H1 (cell line): ENCODE results near the gene FA2H. TPM values are rescaled to one million over a fixed set of nuclear protein-coding genes. Genes with fewer than 3 reads are reported as not detected.

ENCODE experiments used
- CTCF ChIA-PET: fragments of 300-600 bp; sonication (Branson Sonifier 250); formaldehyde crosslinking; loops from one replicate; lab custom pipeline; 2021; ENCODE audit not compliant: partially characterized antibody; lab: Charles Lee
- POLR2A ChIA-PET: fragments of 300-600 bp; sonication (Branson Sonifier 250); formaldehyde crosslinking; loops from one replicate; lab custom pipeline; 2021; ENCODE audit warnings: inconsistent platforms; ENCODE audit not compliant: partially characterized antibody; lab: Charles Lee
- DNase-seq, 2 experiments: peaks; one replicate each; pipeline versions ENCODE4 v3.0.0 to v3.0.0-alpha.2; 2010 to 2022; ENCODE audit warnings: low spot score in 2 of 2, low read depth in 1 of 2, mixed read lengths in 1 of 2
- FAIRE-seq: peaks from 2 replicates; lab custom pipeline; 2011; peaks lifted over from hg19 to GRCh38; lab: Jason Lieb, UNC
- H2AFZ ChIP-seq: 2 replicates; pipeline ENCODE4 v1.8.1; 2012; ENCODE audit warnings: low read length, inconsistent platforms
- H2AK5ac ChIP-seq: 2 replicates; pipeline ENCODE4 v1.6.1; 2013; ENCODE audit warnings: low read depth, low read length
- H2BK120ac ChIP-seq: replicated peaks from 2 replicates; pipeline ENCODE3; 2013; ENCODE audit warnings: low read depth, low read length, inconsistent platforms
- H2BK12ac ChIP-seq: 2 replicates; pipeline ENCODE4 v1.6.1; 2013; ENCODE audit warnings: low read depth, low read length
- H2BK15ac ChIP-seq: 2 replicates; pipeline ENCODE4 v1.6.1; 2013; ENCODE audit warnings: low read length
- H2BK20ac ChIP-seq: 2 replicates; pipeline ENCODE4 v1.6.1; 2013; ENCODE audit warnings: low read length
- H2BK5ac ChIP-seq: 2 replicates; pipeline ENCODE4 v1.6.1; 2013; ENCODE audit warnings: low read depth, low read length
- H3K14ac ChIP-seq: 2 replicates; pipeline ENCODE4 v1.6.1; 2013; ENCODE audit warnings: inconsistent platforms; ENCODE audit not compliant: insufficient read length
- H3K18ac ChIP-seq: 2 replicates; pipeline ENCODE4 v1.6.1; 2013; ENCODE audit warnings: low read length; ENCODE audit errors: extremely low read depth
- H3K23ac ChIP-seq: 2 replicates; pipeline ENCODE4 v1.6.1; 2013; ENCODE audit warnings: inconsistent platforms; ENCODE audit not compliant: insufficient read length
- H3K23me2 ChIP-seq: 2 replicates; pipeline ENCODE4 v1.6.1; 2013; ENCODE audit warnings: low read depth, low read length
- H3K27ac ChIP-seq: 2 replicates; pipeline ENCODE4 v1.6.1; 2011; ENCODE audit warnings: low read depth, low read length, inconsistent platforms
- H3K27me3 ChIP-seq, 4 experiments: replicated peaks in 1 of 4; 1 replicate in 1 of 4; 2 replicates in 3 of 4; pipeline versions ENCODE4 v1.6.1 to v1.8.1; 2011 to 2013; ENCODE audit warnings: low read length in 3 of 4, mild to moderate bottlenecking in 3 of 4, inconsistent platforms in 2 of 4, mixed read lengths in 2 of 4, moderate library complexity in 1 of 4; ENCODE audit not compliant: control insufficient read depth in 3 of 4, insufficient read depth in 3 of 4; ENCODE audit errors: extremely low read depth in 1 of 4
- H3K36me3 ChIP-seq, 4 experiments: 2 replicates each; pipeline versions ENCODE4 v1.6.1 to v1.8.1; 2011 to 2013; ENCODE audit warnings: mild to moderate bottlenecking in 4 of 4, low read length in 3 of 4, moderate library complexity in 2 of 4, control low read depth in 1 of 4, inconsistent platforms in 1 of 4; ENCODE audit not compliant: insufficient read depth in 4 of 4, control insufficient read depth in 2 of 4
- H3K4ac ChIP-seq: replicated peaks from 2 replicates; pipeline ENCODE3; 2013; ENCODE audit warnings: low read length, low read depth, mixed read lengths, inconsistent platforms; ENCODE audit not compliant: insufficient read length
- H3K4me1 ChIP-seq, 4 experiments: replicated peaks in 1 of 4; 1 replicate in 1 of 4; 2 replicates in 3 of 4; pipeline versions ENCODE4 v1.6.1 to v1.8.1; 2011 to 2013; ENCODE audit warnings: low read length in 3 of 4, inconsistent platforms in 2 of 4, mixed read lengths in 1 of 4; ENCODE audit not compliant: insufficient read depth in 4 of 4, control insufficient read depth in 3 of 4
- H3K4me2 ChIP-seq, 2 experiments: 2 replicates each; pipeline versions ENCODE4 v1.6.1 to v1.8.1; 2011 to 2013; ENCODE audit warnings: low read depth in 2 of 2, low read length in 2 of 2, control low read depth in 1 of 2, inconsistent platforms in 1 of 2, mild to moderate bottlenecking in 1 of 2; ENCODE audit not compliant: insufficient read depth in 1 of 2
- H3K4me3 ChIP-seq, 4 experiments: fragments of 200-600, 300-600 bp in 1 of 4; sonication (generic), shearing (Covaris generic), sonication (Bioruptor Twin) in 1 of 4; 2 replicates each; pipeline versions ENCODE4 v1.5.1 to v1.8.1; 2011 to 2016; ENCODE audit warnings: low read length in 4 of 4, low read depth in 3 of 4, control low read depth in 2 of 4, inconsistent platforms in 2 of 4, mild to moderate bottlenecking in 2 of 4, mixed read lengths in 1 of 4, moderate library complexity in 1 of 4; ENCODE audit not compliant: insufficient read depth in 2 of 4; ENCODE audit errors: extremely low read depth in 1 of 4
- H3K56ac ChIP-seq: replicated peaks from 2 replicates; pipeline ENCODE3; 2013; ENCODE audit warnings: low read depth, mild to moderate bottlenecking, mixed read lengths, low read length, inconsistent platforms; ENCODE audit not compliant: insufficient read length
- H3K79me1 ChIP-seq: 2 replicates; pipeline ENCODE4 v1.6.1; 2013; ENCODE audit warnings: low read depth, low read length, control low read depth
- H3K79me2 ChIP-seq, 2 experiments: 2 replicates each; pipeline versions ENCODE4 v1.6.1 to v1.8.1; 2012 to 2013; ENCODE audit warnings: low read length in 2 of 2, mild to moderate bottlenecking in 2 of 2, inconsistent platforms in 1 of 2; ENCODE audit not compliant: insufficient read depth in 2 of 2, control insufficient read depth in 1 of 2
- H3K9ac ChIP-seq, 4 experiments: replicated peaks in 1 of 4; 1 replicate in 1 of 4; 2 replicates in 3 of 4; pipeline versions ENCODE4 v1.6.1 to v1.8.1; 2011 to 2013; ENCODE audit warnings: low read depth in 3 of 4, low read length in 3 of 4, control low read depth in 2 of 4, mild to moderate bottlenecking in 2 of 4, moderate library complexity in 2 of 4, inconsistent platforms in 1 of 4; ENCODE audit errors: extremely low read depth in 1 of 4
- H3K9me3 ChIP-seq, 2 experiments: 2 replicates each; pipeline versions ENCODE4 v1.6.1 to v1.8.1; 2012 to 2013; ENCODE audit warnings: mild to moderate bottlenecking in 2 of 2, moderate library complexity in 2 of 2, control low read depth in 1 of 2, inconsistent platforms in 1 of 2, low read depth in 1 of 2, low read length in 1 of 2, mixed read lengths in 1 of 2; ENCODE audit not compliant: insufficient read depth in 2 of 2
- H4K20me1 ChIP-seq, 2 experiments: replicated peaks in 1 of 2; 2 replicates each; pipeline versions ENCODE3 to v1.8.1; 2011 to 2013; ENCODE audit warnings: inconsistent platforms in 2 of 2, low read length in 2 of 2, mild to moderate bottlenecking in 1 of 2; ENCODE audit not compliant: insufficient read depth in 2 of 2, control insufficient read depth in 1 of 2
- H4K5ac ChIP-seq: 2 replicates; pipeline ENCODE4 v1.6.1; 2013; ENCODE audit warnings: low read length, low read depth, mixed read lengths, inconsistent platforms; ENCODE audit not compliant: insufficient read length
- H4K8ac ChIP-seq: 2 replicates; pipeline ENCODE4 v1.8.0; 2013; ENCODE audit warnings: mild to moderate bottlenecking, moderate library complexity, low read length, inconsistent platforms; ENCODE audit not compliant: insufficient read depth; ENCODE audit errors: extremely low read depth
- H4K91ac ChIP-seq: replicated peaks from 2 replicates; pipeline ENCODE3; 2013; ENCODE audit warnings: low read length, mixed read lengths, inconsistent platforms; ENCODE audit not compliant: insufficient read length
- CHD2 ChIP-seq: IDR thresholded peaks from 2 replicates; pipeline ENCODE4 v1.6.1; 2012; ENCODE audit warnings: low read length, improper control_type of control experiment
- KDM5A ChIP-seq: fragments of 200-600 bp; IDR thresholded peaks from 2 replicates; pipeline ENCODE4 v1.7.1; 2012; ENCODE audit warnings: mild to moderate bottlenecking, low read length, inconsistent platforms, mixed read lengths
- NANOG ChIP-seq: IDR thresholded peaks from 2 replicates; pipeline ENCODE4 v1.6.1; 2011; ENCODE audit warnings: low read length, low read depth, mild to moderate bottlenecking, inconsistent platforms; ENCODE audit not compliant: insufficient read depth, poor library complexity, severe bottlenecking
- POLR2AphosphoS5 ChIP-seq: IDR thresholded peaks from 2 replicates; pipeline ENCODE4 v1.6.1; 2011; ENCODE audit warnings: low read depth, low read length
- WGBS, 2 experiments: shearing (Covaris generic) in 1 of 2; methylation state at CpG; one replicate each; pipeline versions ENCODE4 v1.1.6 to v1.1.7; 2013 to 2015; ENCODE audit warnings: low lambda C conversion rate in 2 of 2, mixed read lengths in 2 of 2, inconsistent platforms in 1 of 2, low coverage in 1 of 2, missing lambda C conversion rate in 1 of 2; ENCODE audit not compliant: insufficient replicate concordance in 2 of 2, insufficient coverage in 1 of 2, insufficient read length in 1 of 2; ENCODE audit errors: extremely low coverage in 1 of 2, missing lambda C conversion rate in 1 of 2; 5-methylcytosine and 5-hydroxymethylcytosine counted together
- polyA plus RNA-seq, 7 experiments: library from polyadenylated mRNA; depleted of rRNA in 3 of 7; stranded (reverse) in 5 of 7; unstranded in 2 of 7; fragments of >200 nt in 5 of 7; fragments of 200-250 nt in 2 of 7; gene quantifications; 1 replicate in 5 of 7; 2 replicates in 1 of 7; 4 replicates in 1 of 7; pipeline versions ENCODE4 v1.2.1 to v1.2.3, GENCODE V29; 2011 to 2013; ENCODE audit warnings: missing spikeins in 2 of 7, mixed read lengths in 2 of 7
- total RNA-seq: library from RNA; stranded (reverse); fragmentation: NEBNext Ultra II Directional; extraction: Animal tissue kit (Norgen Biotek cat#: 25700); gene quantifications from 2 replicates; pipeline ENCODE4 v1.2.1, GENCODE V29; 2021
- TF ChIP-seq, protein P1 (sequence below): IDR thresholded peaks from 2 replicates; pipeline ENCODE4 v1.6.1; 2011; ENCODE audit warnings: low read depth, mild to moderate bottlenecking, low read length; ENCODE audit not compliant: insufficient read depth
- TF ChIP-seq, protein P2 (sequence below): IDR thresholded peaks from 2 replicates; pipeline ENCODE4 v1.6.1; 2012; ENCODE audit warnings: low read length, inconsistent platforms

FA2H gene
- total and polyA plus RNA-seq, 2 of the 8 experiments (the other 6 are each of a cell fraction or from before 2014, with no cell fraction given) = 2.1 to 2.5 TPM

DNA sequence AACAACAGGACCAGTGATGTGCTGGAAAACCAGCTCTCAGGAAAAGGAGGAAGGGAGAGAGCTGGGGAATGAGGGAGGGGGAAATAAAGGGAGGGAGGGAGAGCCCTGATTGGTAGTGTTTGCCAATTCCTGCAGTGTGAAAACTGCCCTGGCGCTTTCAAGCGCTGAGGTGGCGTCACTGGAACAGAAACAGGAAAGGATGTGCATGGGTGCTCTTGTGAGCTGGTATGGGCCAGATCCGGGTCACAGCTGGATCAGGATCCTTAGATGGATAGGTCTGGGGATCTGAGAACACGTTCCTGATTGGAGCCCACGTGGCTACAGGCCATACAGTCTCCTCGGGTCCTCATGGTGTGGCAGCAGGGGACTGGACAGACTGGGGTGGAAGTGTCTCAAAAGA lies 57.3 kb downstream of the FA2H start:
- Histone ChIP-seq H4K8ac (peak overlapping the region; percentile 35; the same call in 1 of the 2 replicates), H3K23ac (no peak overlapping the region), H2BK15ac (no peak overlapping the region), H3K27me3 (no peaks in the 10 kb centered on the region), H3K79me2 (no peaks in the 10 kb centered on the region), H3K79me1 (no peaks in the 10 kb centered on the region), H2BK5ac (no peak overlapping the region), H3K56ac (no peak overlapping the region), H3K9ac (no peak overlapping the region), H3K4me3 (no peak overlapping the region), H3K4ac (no peak overlapping the region), H3K14ac (no peak overlapping the region), H4K20me1 (no peaks in the 10 kb centered on the region), H2BK20ac (no peak overlapping the region), H3K36me3 (no peaks in the 10 kb centered on the region), H3K27ac (no peak overlapping the region), H3K4me1 (no peaks in the 10 kb centered on the region), H4K91ac (no peak overlapping the region), H3K23me2 (no peaks in the 10 kb centered on the region; the same call in 1 of the 2 replicates), H3K9me3 (no peaks in the 10 kb centered on the region), H3K18ac (no peak overlapping the region), H2BK120ac (no peak overlapping the region), H2AFZ (no peak overlapping the region), H2BK12ac (no peak overlapping the region), H2AK5ac (no peak overlapping the region), H4K5ac (no peak overlapping the region), H3K4me2 (no peak overlapping the region)
- CTCF ChIA-PET = interaction anchor here (1.1 to 21.3 kb wide), 4 partner anchors 7 to 145 kb away, joined by 3 to 576 read pairs (median 18); no protein-coding TSS in a partner anchor
- WGBS, 2 experiments = 90% methylated on average over 7 of the region's 7 CpGs; no CpG with 5 or more reads in 1 of the 2 experiments
- FAIRE-seq = no peak
- DNase-seq = no peak
- TF ChIP-seq POLR2AphosphoS5 = no peak
- no peak for TF ChIP-seq KDM5A
- TF ChIP-seq, protein P1, sequence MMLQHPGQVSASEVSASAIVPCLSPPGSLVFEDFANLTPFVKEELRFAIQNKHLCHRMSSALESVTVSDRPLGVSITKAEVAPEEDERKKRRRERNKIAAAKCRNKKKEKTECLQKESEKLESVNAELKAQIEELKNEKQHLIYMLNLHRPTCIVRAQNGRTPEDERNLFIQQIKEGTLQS = no peak
- TF ChIP-seq, protein P2, sequence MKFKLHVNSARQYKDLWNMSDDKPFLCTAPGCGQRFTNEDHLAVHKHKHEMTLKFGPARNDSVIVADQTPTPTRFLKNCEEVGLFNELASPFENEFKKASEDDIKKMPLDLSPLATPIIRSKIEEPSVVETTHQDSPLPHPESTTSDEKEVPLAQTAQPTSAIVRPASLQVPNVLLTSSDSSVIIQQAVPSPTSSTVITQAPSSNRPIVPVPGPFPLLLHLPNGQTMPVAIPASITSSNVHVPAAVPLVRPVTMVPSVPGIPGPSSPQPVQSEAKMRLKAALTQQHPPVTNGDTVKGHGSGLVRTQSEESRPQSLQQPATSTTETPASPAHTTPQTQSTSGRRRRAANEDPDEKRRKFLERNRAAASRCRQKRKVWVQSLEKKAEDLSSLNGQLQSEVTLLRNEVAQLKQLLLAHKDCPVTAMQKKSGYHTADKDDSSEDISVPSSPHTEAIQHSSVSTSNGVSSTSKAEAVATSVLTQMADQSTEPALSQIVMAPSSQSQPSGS = no peak
- TF ChIP-seq NANOG = no peak
- TF ChIP-seq CHD2 = no peak
- POLR2A ChIA-PET = no interaction called here
